OCI-LY3 (cell line): Measurements from ENCODE around the gene MTHFD2.

ENCODE experiments used
- H2AFZ ChIP-seq: fragments of 200-600, 300-600 bp; shearing (Covaris generic); 2 replicates; pipeline ENCODE4 v1.6.0; 2014; ENCODE audit warnings: antibody characterized with exemption, low read depth, low read length
- H3K27ac ChIP-seq: fragments of 200-600, 300-600 bp; sonication (generic); 2 replicates; pipeline ENCODE4 v1.5.1; 2014; ENCODE audit warnings: mild to moderate bottlenecking, low read length, moderate library complexity, mixed read lengths
- H3K27me3 ChIP-seq: fragments of 200-600, 300-600 bp; sonication (generic); 2 replicates; pipeline ENCODE4 v1.6.1; 2014; ENCODE audit warnings: low read depth, low read length, mixed read lengths
- H3K36me3 ChIP-seq: fragments of 200-600, 300-600 bp; sonication (generic); replicated peaks from 2 replicates; pipeline ENCODE3; 2014; ENCODE audit warnings: low read depth, low read length, mixed read lengths
- H3K4me1 ChIP-seq: fragments of 300-600, 200-600 bp; sonication (generic); 2 replicates; pipeline ENCODE4 v1.6.1; 2014; ENCODE audit warnings: low read length, mixed read lengths
- H3K4me2 ChIP-seq: fragments of 200-600, 300-600 bp; sonication (generic); 2 replicates; pipeline ENCODE4 v1.6.1; 2014; ENCODE audit warnings: low read length, mixed read lengths
- H3K4me3 ChIP-seq: fragments of 300-600, 200-600 bp; sonication (generic); 2 replicates; pipeline ENCODE4 v1.5.1; 2014; ENCODE audit warnings: antibody characterized with exemption, mild to moderate bottlenecking, low read length, moderate library complexity
- H3K79me2 ChIP-seq: fragments of 300-600, 200-600 bp; shearing (Covaris generic); 2 replicates; pipeline ENCODE4 v1.6.1; 2014; ENCODE audit warnings: mild to moderate bottlenecking, low read length, mixed read lengths
- H3K9ac ChIP-seq: fragments of 300-600, 200-600 bp; shearing (Covaris generic); 2 replicates; pipeline ENCODE4 v1.6.0; 2014; ENCODE audit warnings: mild to moderate bottlenecking, low read length, moderate library complexity
- H3K9me3 ChIP-seq: fragments of 200-600, 300-600 bp; shearing (Covaris generic); 2 replicates; pipeline ENCODE4 v1.6.1; 2014; ENCODE audit warnings: low read length, mixed read lengths; ENCODE audit not compliant: insufficient read depth
- H4K20me1 ChIP-seq: fragments of 200-600, 300-600 bp; sonication (generic); 2 replicates; pipeline ENCODE4 v1.6.1; 2016; ENCODE audit warnings: low read length, mixed read lengths; ENCODE audit not compliant: insufficient read depth
- CTCF ChIP-seq: fragments of 200-600, 300-600 bp; sonication (generic); IDR thresholded peaks from 2 replicates; pipeline ENCODE4 v1.5.1; 2014; ENCODE audit warnings: antibody characterized with exemption, low read length, low read depth
- EZH2phosphoT487 ChIP-seq: fragments of 200-600 bp; shearing (Covaris generic); IDR thresholded peaks from 2 replicates; pipeline ENCODE4 v1.6.1; 2018; ENCODE audit warnings: antibody characterized with exemption, mixed run types, low read depth

Gene MTHFD2

DNA sequence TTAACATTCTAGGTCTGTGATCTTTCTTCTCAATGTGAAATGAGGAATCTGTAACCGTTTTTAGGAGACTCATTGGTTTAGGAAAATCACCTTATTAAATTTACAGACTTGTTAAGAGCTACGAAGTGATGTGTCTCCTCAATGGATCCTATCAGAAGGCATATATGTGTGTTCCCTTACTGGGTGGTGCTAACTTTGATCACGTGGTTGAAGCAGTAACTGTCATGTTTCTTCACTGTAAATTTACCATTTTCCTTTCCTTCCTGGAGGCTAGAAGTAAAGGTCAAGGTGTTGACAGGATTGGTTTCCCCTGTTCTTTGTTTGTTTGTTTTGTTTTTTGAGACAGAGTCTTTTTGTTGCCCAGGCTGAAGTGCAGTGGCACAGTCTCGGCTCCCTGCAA is 1.4 kb upstream of the MTHFD2 start:
- H3K4me1 ChIP-seq = peaks cover 48% of the 10 kb centered on the region

GRCh38 chr2:74198023-74198460 is 373 bp upstream of the MTHFD2 start:
- peak overlapping the region; percentile 64 for H3K9ac ChIP-seq
- H4K20me1 ChIP-seq = peaks cover 40% of the 10 kb centered on the region
- peaks cover 46% of the 10 kb centered on the region for H3K4me1 ChIP-seq
- H3K4me3 ChIP-seq = peak overlapping the region; percentile 100
- H3K4me2 ChIP-seq = peak overlapping the region; percentile 97
- no peaks in the 10 kb centered on the region for H3K9me3 ChIP-seq
- TF ChIP-seq EZH2phosphoT487 (no peak), CTCF (no peak)
- H3K36me3 ChIP-seq = peaks cover 27% of the 10 kb centered on the region
- no peaks in the 10 kb centered on the region for H3K27me3 ChIP-seq
- H3K27ac ChIP-seq = peak overlapping the region; percentile 49
- H3K79me2 ChIP-seq = peaks cover 57% of the 10 kb centered on the region
- peak overlapping the region; percentile 82 for H2AFZ ChIP-seq

More for the DNA sequence above, 1.4 kb upstream of the MTHFD2 start:
- no peak overlapping the region for H2AFZ ChIP-seq
- H4K20me1 ChIP-seq = peaks cover 30% of the 10 kb centered on the region
- H3K36me3 ChIP-seq = peaks cover 24% of the 10 kb centered on the region
- H3K9me3 ChIP-seq = no peaks in the 10 kb centered on the region
- H3K27ac ChIP-seq = no peak overlapping the region
- H3K9ac ChIP-seq = no peak overlapping the region
- TF ChIP-seq EZH2phosphoT487 (no peak), CTCF (no peak)
- no peak overlapping the region for H3K4me3 ChIP-seq
- peaks cover 47% of the 10 kb centered on the region for H3K79me2 ChIP-seq
- H3K4me2 ChIP-seq = no peak overlapping the region
- no peaks in the 10 kb centered on the region for H3K27me3 ChIP-seq

DNA sequence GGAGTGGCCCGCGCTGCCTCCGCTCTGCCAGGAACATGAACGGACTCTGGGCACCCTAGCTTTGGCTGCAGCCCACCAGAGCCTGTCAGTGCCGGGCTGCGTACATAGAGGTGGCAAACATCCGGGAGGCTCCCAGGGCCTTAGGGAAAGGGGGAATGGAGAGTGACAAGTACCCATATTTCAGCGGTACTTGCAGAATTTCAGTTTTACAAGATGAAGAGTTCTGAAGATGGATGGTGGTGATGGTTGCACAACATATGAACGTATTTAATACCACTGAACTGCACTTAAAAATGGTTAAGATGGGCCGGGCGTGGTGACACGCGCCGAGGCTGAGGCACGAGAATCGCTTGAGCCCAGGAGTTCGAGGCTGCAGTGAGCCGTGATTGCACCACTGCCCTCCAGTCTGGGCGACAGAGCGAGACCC is 873 bp downstream of the MTHFD2 start:
- Histone ChIP-seq H3K27me3 (no peaks in the 10 kb centered on the region), H3K36me3 (peaks cover 30% of the 10 kb centered on the region), H3K4me1 (peaks cover 46% of the 10 kb centered on the region), H3K79me2 (peaks cover 69% of the 10 kb centered on the region), H3K9ac (peak overlapping the region; percentile 99), H2AFZ (no peak overlapping the region), H3K4me2 (peak overlapping the region; percentile 97), H3K4me3 (peak overlapping the region; percentile 100), H4K20me1 (peaks cover 51% of the 10 kb centered on the region), H3K9me3 (no peaks in the 10 kb centered on the region), H3K27ac (peak overlapping the region; percentile 92)
- TF ChIP-seq CTCF (no peak), EZH2phosphoT487 (no peak)

DNA sequence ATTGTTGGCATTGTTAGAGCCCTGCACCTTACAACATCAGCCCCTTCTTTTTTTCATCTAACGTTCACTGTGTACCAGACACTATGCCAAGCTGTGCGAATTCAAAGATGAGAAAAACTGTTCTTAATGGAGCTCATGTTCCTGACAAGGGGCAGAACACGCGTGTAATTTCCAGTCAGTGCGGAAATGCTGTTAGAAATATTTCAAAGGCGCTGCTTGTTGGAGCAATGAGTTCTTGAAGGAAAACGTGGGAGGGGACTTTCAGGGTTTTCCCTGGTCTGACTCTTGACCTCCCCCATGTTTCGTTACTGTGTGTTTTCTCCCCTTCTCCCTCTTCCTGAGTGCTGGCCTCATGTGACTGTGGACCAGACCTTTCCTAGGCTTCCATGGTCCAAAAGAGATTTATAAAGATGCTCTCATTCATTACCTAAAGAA is 1.5 kb downstream of the MTHFD2 start:
- Histone ChIP-seq H3K4me1 (peaks cover 40% of the 10 kb centered on the region), H3K9me3 (no peaks in the 10 kb centered on the region), H3K4me3 (peak overlapping the region; percentile 100), H2AFZ (no peak overlapping the region), H3K4me2 (peak overlapping the region; percentile 97), H3K27ac (peak overlapping the region; percentile 92), H3K27me3 (no peaks in the 10 kb centered on the region), H3K79me2 (peaks cover 75% of the 10 kb centered on the region), H3K9ac (peak overlapping the region; percentile 99), H4K20me1 (peaks cover 57% of the 10 kb centered on the region), H3K36me3 (peaks cover 34% of the 10 kb centered on the region)
- no peak for TF ChIP-seq CTCF
- TF ChIP-seq EZH2phosphoT487 = no peak
